Activated naive CD4-positive, alpha-beta T cell treated with anti-CD3 and anti-CD28 coated beads, Interleukin-2, amount 50 U/mL, for 16 hours (primary cell): ENCODE data around the gene SLC25A13.
"Not testable (repeated sequence)": the region's sequence is repeated elsewhere in the genome, so short reads cannot be mapped to it uniquely, and the experiment has no call there.

Source experiments
- DNase-seq: peaks from one replicate; pipeline ENCODE4 v3.0.0-alpha.2; 2020

The SLC25A13 gene

DNA sequence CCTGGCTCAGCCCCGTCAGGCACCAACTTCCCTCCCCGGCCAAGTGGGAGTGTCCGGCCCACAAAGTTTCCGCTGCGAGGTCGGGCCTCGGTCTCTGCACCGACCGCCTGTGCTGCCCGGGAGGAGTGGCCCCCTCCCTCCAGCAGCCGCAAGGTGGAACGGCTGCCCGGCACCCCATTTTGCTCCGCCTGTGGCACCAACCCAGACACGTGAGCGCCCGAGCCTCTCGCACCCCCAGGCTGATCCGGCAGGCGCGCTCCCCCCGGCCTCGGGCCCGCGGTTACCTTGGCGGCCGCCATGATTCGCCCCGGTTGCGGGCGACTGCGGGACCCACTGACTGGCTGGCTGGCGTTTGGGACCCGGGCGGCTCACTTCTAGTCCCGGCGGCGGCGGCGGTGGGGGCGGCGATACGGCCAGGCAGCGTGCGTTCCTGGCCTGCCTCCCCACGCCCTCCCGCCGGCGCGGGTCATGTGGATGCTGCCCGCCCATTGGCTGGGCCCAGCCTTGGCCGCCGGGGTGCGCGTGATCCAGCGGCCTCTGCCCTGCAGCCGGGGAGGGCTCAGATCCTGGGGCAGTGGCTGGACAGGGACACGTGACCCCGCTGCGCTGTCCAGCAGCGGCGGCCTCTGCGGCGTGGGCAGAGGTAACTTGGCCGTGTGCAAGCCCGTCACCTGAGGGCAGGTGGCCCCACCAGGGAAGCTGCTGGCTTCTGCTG is at the start of gene SLC25A13:
Gene SLC25A13 (minus strand): TSS at position 441 of the 715 bp plus-strand sequence. CDS start 142 bp downstream, at position 299.
- peak; percentile 69 for DNase-seq

DNA sequence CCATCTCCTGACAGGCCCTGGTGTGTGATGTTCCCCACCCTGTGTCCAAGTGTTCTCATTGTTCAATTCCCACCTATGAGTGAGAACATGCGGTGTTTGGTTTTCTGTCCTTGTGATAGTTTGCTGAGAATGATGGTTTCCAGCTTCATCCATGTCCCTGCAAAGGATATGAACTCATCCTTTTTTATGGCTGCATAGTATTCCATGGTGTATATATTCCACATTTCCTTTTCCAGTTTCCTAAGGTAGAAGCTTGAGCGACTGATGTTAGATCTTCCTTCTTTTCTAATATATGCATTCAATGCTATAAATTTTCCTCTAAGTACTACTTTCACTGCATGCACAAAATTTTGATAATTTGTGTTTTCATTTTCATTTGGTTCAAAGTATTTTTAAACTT is 44.0 kb upstream of the SLC25A13 start:
- DNase-seq, result not testable (repeated sequence)

GRCh38 chr7:96361116-96361857 is 39.4 kb upstream of the SLC25A13 start:
- DNase-seq, result no peak

GRCh38 chr7:96359876-96360275 is 38.0 kb upstream of the SLC25A13 start:
- no peak for DNase-seq

DNA sequence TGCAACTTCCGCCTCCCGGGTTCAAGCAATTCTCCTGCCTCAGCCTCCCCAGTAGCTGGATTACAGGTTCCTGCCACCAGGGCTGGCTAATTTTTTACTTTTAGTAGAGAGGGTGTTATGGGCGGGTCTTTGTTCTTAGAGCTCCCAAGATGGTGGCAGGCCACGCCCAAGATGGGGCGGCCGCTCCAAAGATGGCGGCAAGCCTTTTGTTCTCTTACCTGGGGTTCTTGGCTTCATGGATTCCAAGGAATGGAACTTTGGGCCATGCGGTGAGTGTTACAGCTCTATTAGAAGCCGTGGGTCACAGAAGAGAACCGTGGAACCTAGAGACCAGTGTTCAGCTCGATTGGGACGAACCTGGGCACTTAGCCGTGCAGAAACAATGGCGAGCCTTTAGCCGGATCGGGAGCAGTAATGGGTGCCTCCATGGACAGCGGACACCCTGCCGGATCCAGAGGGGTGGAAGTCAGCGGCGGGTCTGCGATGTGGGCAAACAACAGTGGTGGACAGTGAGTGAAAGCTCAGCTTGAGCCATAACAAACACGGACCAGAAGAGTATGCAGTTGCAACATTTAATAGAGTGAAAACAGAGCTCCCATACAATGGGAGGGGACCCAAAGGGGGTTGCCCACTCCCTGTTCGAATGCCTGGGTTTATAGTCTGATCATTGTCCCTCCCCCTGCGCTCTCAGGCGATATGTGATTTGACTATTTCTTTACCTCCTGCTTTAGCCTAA is 36.5 kb upstream of the SLC25A13 start:
- not testable (repeated sequence) for DNase-seq

DNA sequence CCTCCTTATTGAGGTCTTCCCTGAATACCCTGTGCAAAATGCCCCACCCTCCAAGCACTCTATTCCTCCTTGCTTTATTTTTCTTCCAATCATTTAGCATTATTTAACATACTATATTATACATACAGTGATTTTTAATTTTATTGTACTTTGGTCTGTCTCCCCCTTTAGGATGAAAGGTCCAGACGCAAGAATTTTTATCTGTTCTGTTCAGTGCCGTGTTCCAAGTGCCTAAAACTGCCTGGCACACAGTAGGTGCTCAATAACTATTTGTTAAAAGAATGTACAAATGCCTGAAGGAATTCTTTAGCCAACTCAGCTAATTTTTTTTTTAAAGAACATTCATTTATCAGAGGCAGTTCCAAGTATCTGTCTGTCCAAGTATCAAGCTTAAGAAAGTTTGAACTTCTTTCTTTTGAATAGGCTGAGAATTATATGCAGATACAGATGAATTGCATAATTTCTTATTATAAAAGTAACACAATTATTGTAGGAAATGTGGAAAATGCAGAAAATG is 34.1 kb upstream of the SLC25A13 start:
- no peak for DNase-seq

DNA sequence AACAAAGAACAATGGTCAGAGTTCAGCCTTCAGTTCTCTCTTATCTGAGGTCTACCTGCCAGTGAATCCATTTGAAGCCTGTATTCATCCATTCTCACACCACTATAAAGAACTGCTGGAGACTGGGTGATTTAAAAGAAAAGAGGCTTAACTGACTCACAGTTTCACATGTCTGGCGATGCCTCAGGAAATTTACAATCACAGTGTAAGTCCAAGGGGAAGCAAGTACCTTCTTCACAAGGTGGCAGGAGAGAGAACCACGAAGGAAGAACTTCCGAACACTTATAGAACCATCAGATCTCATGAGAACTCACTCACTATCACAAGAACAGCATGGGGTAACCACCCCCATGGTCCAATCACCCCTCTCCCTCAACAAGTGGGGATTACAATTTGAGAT is 33.0 kb upstream of the SLC25A13 start:
- DNase-seq, result no peak

DNA sequence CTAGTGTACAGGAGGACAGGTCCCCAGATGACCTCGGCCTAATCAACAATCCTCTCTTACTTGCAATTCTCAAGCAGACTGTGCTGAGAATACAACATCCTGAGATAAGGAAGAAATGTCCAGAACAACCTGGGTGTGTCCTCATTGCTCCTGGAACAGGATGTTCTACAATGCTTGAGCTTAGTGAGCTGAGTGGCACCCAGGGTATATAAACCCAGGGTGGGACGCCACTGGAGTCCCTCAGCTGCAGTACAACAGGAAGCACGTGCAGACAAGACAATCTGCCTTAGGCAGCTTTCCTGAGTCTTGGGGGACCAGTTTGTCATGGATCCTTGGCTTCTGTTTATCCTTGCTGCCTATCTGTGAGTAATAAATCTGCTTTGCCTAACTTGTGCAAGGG is 27.7 kb upstream of the SLC25A13 start:
- DNase-seq, result no peak

GRCh38 chr7:96347471-96347870 is 25.6 kb upstream of the SLC25A13 start:
- no peak for DNase-seq

GRCh38 chr7:96346293-96346953 is 24.5 kb upstream of the SLC25A13 start:
- no peak for DNase-seq

DNA sequence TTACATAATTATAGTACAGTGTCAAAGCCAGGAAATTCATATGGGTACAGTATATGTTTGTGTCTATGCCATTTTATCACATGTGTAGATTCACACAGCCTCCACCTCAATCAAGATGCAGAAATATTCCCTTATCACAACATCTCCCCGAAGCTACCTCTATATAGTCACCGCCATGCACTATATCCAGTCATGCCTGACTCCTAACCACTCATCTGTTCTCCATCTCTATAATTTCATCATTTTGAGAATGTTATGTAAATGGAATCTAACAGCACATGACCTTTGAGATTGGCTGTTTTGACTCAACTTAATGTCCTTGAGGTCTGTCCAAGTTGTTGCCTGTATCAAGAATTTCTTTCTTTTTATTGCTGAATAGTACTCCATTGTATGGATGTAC is 22.3 kb upstream of the SLC25A13 start:
- no peak for DNase-seq

- no peak for DNase-seq
These were observed 20.2 kb upstream of the SLC25A13 start for GRCh38 chr7:96342049-96342448.

DNA sequence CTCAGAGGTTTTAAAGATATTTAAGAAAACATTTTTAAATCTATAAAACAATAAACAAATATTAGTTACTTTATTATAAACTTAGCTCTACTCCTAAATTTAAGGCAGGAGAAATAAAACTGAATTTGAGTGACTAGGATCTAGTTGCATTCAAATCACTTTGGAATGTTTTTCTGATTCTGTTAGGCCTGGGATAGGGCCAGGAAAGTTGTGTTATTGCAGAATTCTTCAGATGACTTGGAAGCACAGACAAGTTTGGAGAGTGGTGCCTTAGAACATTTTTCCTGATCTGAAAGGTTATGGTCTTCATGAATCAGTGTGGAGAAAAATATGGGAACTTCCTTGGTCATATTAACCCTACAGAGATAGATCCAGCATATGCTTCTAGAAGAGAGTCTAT is 15.6 kb upstream of the SLC25A13 start:
- no peak for DNase-seq

DNA sequence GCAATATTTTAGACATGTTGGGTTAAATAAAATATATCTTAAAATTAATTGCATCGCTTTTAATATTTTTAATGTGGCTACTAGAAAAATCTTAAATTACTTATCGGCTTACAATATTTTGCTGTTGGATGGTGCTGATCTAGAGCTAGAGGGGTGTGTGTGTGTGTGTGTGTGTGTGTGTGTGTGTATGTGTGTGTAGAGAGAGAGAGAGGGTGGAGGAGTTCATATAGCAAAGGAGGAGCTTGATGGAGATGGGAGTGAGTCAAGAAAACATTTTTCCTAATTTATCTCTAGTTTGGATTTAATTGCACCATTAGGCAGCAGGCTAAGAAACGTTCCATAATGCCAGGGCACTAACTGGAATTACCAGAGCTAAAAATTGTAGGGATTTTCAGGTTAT is 10.4 kb upstream of the SLC25A13 start:
- DNase-seq, result no peak

DNA sequence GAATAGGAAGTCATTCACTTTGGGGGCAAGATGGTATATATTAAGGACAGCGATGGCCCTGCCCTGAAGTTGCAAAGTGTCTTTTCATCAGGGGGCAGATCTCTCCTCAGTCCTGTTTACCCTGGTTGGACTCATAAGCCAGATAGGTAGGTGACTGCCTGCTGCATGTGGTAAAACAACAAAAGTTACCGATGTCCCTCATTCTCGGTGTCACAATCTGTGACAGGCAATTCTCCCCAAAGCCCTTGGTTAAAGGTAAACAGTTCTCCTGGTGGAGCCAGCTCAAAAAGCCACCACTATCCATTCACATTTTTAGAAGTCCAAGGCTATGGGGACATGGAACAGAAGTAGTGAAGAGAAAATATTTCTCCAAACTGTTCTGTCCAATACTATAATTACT is 9.9 kb upstream of the SLC25A13 start:
- DNase-seq, result no peak

DNA sequence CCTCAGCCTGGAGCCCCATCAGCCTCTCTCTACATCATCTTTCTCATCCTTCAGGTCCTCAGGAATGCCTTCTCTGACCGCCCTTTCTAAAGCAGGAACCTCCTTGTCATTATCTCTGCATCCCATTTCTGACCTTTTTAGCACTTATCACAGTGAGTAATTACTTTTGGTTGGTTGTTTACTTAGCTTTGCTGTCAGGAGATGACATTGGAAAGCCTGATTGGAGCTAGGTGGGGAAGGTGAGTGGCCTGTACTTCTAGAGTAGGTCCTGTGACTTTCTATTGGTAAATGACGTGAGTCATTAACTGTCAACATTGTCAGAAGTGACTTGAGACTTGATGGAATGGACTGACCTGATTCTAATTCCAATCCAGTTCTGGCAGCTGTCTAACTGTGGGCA is 9.3 kb upstream of the SLC25A13 start:
- DNase-seq, result no peak

- no peak for DNase-seq
These were observed 8.3 kb upstream of the SLC25A13 start for GRCh38 chr7:96330193-96330592.

- DNase-seq, result no peak
These were observed 7.3 kb upstream of the SLC25A13 start for GRCh38 chr7:96329241-96329640.

DNA sequence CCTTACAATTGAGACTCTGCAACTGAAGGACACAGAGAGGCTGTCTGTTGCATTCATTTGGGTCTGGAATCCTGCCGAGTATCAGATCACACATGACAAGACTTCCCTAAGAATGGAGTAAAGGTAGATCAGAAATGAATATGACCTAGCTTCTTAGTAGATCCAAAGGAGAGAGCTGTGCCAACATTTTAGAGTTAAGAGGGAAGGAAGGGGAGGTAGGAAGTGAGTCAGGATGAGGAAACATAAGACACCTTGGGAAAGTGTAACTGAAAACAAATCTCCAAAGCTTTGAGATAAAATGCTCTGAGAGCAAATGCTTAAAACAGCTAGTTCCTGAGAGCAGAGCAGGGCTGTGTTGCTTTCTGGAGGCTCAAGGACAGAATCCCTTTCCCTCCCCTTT is 6.1 kb upstream of the SLC25A13 start:
- no peak for DNase-seq

GRCh38 chr7:96327429-96327828 is 5.5 kb upstream of the SLC25A13 start:
- no peak for DNase-seq

GRCh38 chr7:96326752-96327151 is 4.9 kb upstream of the SLC25A13 start:
- not testable (repeated sequence) for DNase-seq

- DNase-seq, result no peak
These were observed 1.1 kb upstream of the SLC25A13 start for GRCh38 chr7:96322847-96323461.

DNA sequence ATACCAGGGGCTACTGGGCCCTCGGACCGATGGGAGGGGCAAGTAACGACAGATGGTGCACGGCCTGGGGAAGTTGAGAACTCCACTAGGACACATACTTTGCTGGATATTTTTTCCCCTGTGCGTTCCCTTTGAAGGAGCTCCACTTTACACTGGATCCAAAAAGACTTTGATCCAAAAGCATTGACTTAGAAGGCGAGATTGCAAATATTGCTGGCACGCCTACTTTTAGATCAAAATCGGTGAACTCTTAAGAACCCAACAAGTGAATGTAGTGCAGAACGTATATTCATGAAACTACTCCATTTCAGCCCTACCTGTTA is 436 bp upstream of the SLC25A13 start:
- DNase-seq, result no peak
